K562 (cell line): ENCODE data around the gene SP6. TPM values are rescaled to one million over a fixed set of nuclear protein-coding genes. Genes with fewer than 3 reads are reported as not detected.

Source experiments
- ATAC-seq: fragments of 200-7000 bp; cut with Tn5 transposase; 3 replicates; pipeline ENCODE4 v1.9.1; 2020; ENCODE audit warnings: moderate library complexity
- BruUV-seq: library from RNA; stranded (reverse); fragments of 400-500 nt; replicated peaks from 2 replicates; lab custom pipeline; 2021; lab: Mats Ljungman, UMichigan
- CTCF ChIA-PET: fragments of 300-600 bp; formaldehyde crosslinking; extraction: SDS; loops from one replicate; lab custom pipeline; 2021; ENCODE audit warnings: low intra/inter-chr PET ratio; lab: Yijun Ruan, JAX
- POLR2A ChIA-PET: fragments of 300-600, 350-650 bp; sonication (Branson Sonifier 250); formaldehyde crosslinking; extraction: SDS; loops from one replicate; lab custom pipeline; 2021; ENCODE audit warnings: antibody characterized with exemption, inconsistent platforms; lab: Yijun Ruan, JAX
- DNase-seq, 4 experiments: peaks; one replicate each; pipeline versions ENCODE4 v3.0.0 to v3.0.0-alpha.2; 2011 to 2018; ENCODE audit warnings: low spot score in 3 of 4, mixed read lengths in 3 of 4; ENCODE audit errors: extremely low read depth in 1 of 4
- FAIRE-seq: peaks from 2 replicates; lab custom pipeline; 2011; peaks lifted over from hg19 to GRCh38; lab: Jason Lieb, UNC
- H2AFZ ChIP-seq: 2 replicates; pipeline ENCODE4 v1.6.0; 2011; ENCODE audit warnings: low read depth, low read length, control low read depth, inconsistent platforms
- H3K27ac ChIP-seq: fragments of 200-600 bp; 3 replicates; pipeline ENCODE4 v1.8.0; 2011; ENCODE audit warnings: low read depth, mild to moderate bottlenecking, control low read depth, inconsistent platforms, low read length, moderate library complexity, mixed read lengths; ENCODE audit errors: extremely low read depth
- H3K27me3 ChIP-seq, 2 experiments: fragments of 300-600 bp in 1 of 2; 2 replicates in 1 of 2; 3 replicates in 1 of 2; pipeline versions ENCODE4 v1.6.0 to v1.8.0; 2011; ENCODE audit warnings: inconsistent platforms in 2 of 2, low read length in 2 of 2, mild to moderate bottlenecking in 1 of 2, mixed read lengths in 1 of 2, moderate library complexity in 1 of 2; ENCODE audit not compliant: control insufficient read depth in 2 of 2, insufficient read depth in 2 of 2
- H3K36me3 ChIP-seq: fragments of 300-600 bp; 3 replicates; pipeline ENCODE4 v1.8.0; 2011; ENCODE audit warnings: mild to moderate bottlenecking, low read length, inconsistent platforms; ENCODE audit not compliant: control insufficient read depth, insufficient read depth
- H3K4me1 ChIP-seq, 2 experiments: fragments of 200-600 bp in 1 of 2; replicated peaks in 1 of 2; 2 replicates in 1 of 2; 3 replicates in 1 of 2; pipeline versions ENCODE4 v1.5.1 to v1.8.0; 2011; ENCODE audit warnings: inconsistent platforms in 2 of 2, low read length in 2 of 2, mild to moderate bottlenecking in 1 of 2, mixed read lengths in 1 of 2, moderate library complexity in 1 of 2; ENCODE audit not compliant: control insufficient read depth in 2 of 2, insufficient read depth in 2 of 2
- H3K4me2 ChIP-seq: 2 replicates; pipeline ENCODE4 v1.6.1; 2011; ENCODE audit warnings: low read length, control low read depth, inconsistent platforms, mixed read lengths; ENCODE audit not compliant: insufficient read depth
- H3K4me3 ChIP-seq: fragments of 200-600 bp; sonication (generic), shearing (Covaris generic); 2 replicates; pipeline ENCODE4 v1.5.1; 2016; ENCODE audit warnings: control low read depth, inconsistent platforms
- H3K79me2 ChIP-seq: fragments of 200-600 bp; 3 replicates; pipeline ENCODE4 v1.8.0; 2011; ENCODE audit warnings: low read length, inconsistent platforms; ENCODE audit not compliant: control insufficient read depth, insufficient read depth
- H3K9ac ChIP-seq, 2 experiments: 2 replicates each; pipeline versions ENCODE4 v1.6.0 to v1.6.1; 2011; ENCODE audit warnings: low read depth in 2 of 2, low read length in 2 of 2, control low read depth in 1 of 2, inconsistent platforms in 1 of 2, mild to moderate bottlenecking in 1 of 2, mixed read lengths in 1 of 2; ENCODE audit not compliant: insufficient read depth in 1 of 2
- H3K9me1 ChIP-seq: one replicate; pipeline ENCODE4 v1.6.0; 2011; ENCODE audit warnings: inconsistent platforms, mild to moderate bottlenecking, low read length, moderate library complexity; ENCODE audit not compliant: control insufficient read depth, insufficient read depth
- H3K9me3 ChIP-seq: replicated peaks from 2 replicates; pipeline ENCODE4 v1.5.1; 2011; ENCODE audit warnings: low read depth, low read length, inconsistent platforms; ENCODE audit not compliant: control insufficient read depth, insufficient read depth
- H4K20me1 ChIP-seq: replicated peaks from 2 replicates; pipeline ENCODE4 v1.6.1; 2011; ENCODE audit warnings: low read length, inconsistent platforms, mixed read lengths; ENCODE audit not compliant: control insufficient read depth, insufficient read depth
- ARID2 ChIP-seq: fragments of 450-650 bp; IDR thresholded peaks from 2 replicates; pipeline ENCODE4 v1.6.1; 2017; ENCODE audit warnings: antibody characterized with exemption, mild to moderate bottlenecking
- EHMT2 ChIP-seq: fragments of 450-650 bp; IDR thresholded peaks from 2 replicates; pipeline ENCODE4 v1.6.1; 2018; ENCODE audit warnings: antibody characterized with exemption
- ELF4 ChIP-seq: fragments of 450-650 bp; formaldehyde crosslinking; IDR thresholded peaks from 2 replicates; pipeline ENCODE4 v1.4.0; 2022; ENCODE audit warnings: missing genetic modification characterization
- GATAD2A ChIP-seq: fragments of 450-650 bp; IDR thresholded peaks from 2 replicates; pipeline ENCODE4 v1.6.1; 2017
- HBP1 ChIP-seq: fragments of 450-650 bp; formaldehyde crosslinking; IDR thresholded peaks from 2 replicates; pipeline ENCODE4 v1.4.0; 2022; ENCODE audit warnings: missing genetic modification characterization
- HNRNPL ChIP-seq: fragments of 200-400 bp; formaldehyde crosslinking; IDR thresholded peaks from 2 replicates; pipeline ENCODE4 v1.6.1; 2017; ENCODE audit warnings: low read depth, mild to moderate bottlenecking, low read length
- LARP7 ChIP-seq: fragments of 450-650 bp; IDR thresholded peaks from 2 replicates; pipeline ENCODE4 v1.6.1; 2016
- MTA1 ChIP-seq: fragments of 450-650 bp; IDR thresholded peaks from 2 replicates; pipeline ENCODE4 v1.6.1; 2017; ENCODE audit warnings: borderline replicate concordance
- MTA2 ChIP-seq: fragments of 450-650 bp; IDR thresholded peaks from 2 replicates; pipeline ENCODE4 v1.6.1; 2016; ENCODE audit warnings: low read depth
- NR1H2 ChIP-seq: sonication (generic); formaldehyde crosslinking; IDR thresholded peaks from 2 replicates; pipeline ENCODE4 v1.4.0; 2020; ENCODE audit warnings: mild to moderate bottlenecking, missing genetic modification reagents
- OTX1 ChIP-seq: fragments of 450-650 bp; formaldehyde crosslinking; IDR thresholded peaks from 2 replicates; pipeline ENCODE4 v1.4.0; 2022; ENCODE audit warnings: mild to moderate bottlenecking
- SMARCE1 ChIP-seq: fragments of 450-650 bp; IDR thresholded peaks from 2 replicates; pipeline ENCODE4 v1.7.1; 2016; ENCODE audit warnings: mild to moderate bottlenecking
- TEAD4 ChIP-seq, 2 experiments: sonication (generic) in 1 of 2; formaldehyde crosslinking in 1 of 2; IDR thresholded peaks; 2 replicates each; pipeline versions ENCODE4 v1.6.1 to v1.8.0; 2012 to 2022; ENCODE audit warnings: borderline replicate concordance in 1 of 2, inconsistent platforms in 1 of 2, low read length in 1 of 2, mild to moderate bottlenecking in 1 of 2, missing genetic modification reagents in 1 of 2
- XRCC3 ChIP-seq: fragments of 450-650 bp; IDR thresholded peaks from 2 replicates; pipeline ENCODE4 v1.6.1; 2017; ENCODE audit warnings: mild to moderate bottlenecking, moderate library complexity
- ZNF224 ChIP-seq: sonication (generic); formaldehyde crosslinking; IDR thresholded peaks from 2 replicates; pipeline ENCODE4 v1.8.0; 2022; ENCODE audit warnings: mild to moderate bottlenecking, missing genetic modification reagents
- ZNF263 ChIP-seq: sonication (generic); formaldehyde crosslinking; IDR thresholded peaks from 2 replicates; pipeline ENCODE4 v1.8.0; 2022; ENCODE audit warnings: mild to moderate bottlenecking, missing genetic modification reagents, borderline replicate concordance
- WGBS: fragments of 100-300 bp; shearing (Covaris generic); methylation state at CpG from one replicate; pipeline ENCODE4 v1.1.6; 2016; ENCODE audit warnings: low coverage, mixed read lengths; ENCODE audit not compliant: insufficient coverage; ENCODE audit errors: missing lambda C conversion rate; 5-methylcytosine and 5-hydroxymethylcytosine counted together
- in situ Hi-C: fragments of 300-500 bp; cut with MboI; formaldehyde crosslinking; loops from 4 replicates; pipeline ENCODE4 v1.15.0; 2018; ENCODE audit warnings: inconsistent platforms, mixed read lengths
- intact Hi-C: fragments of 100-400 bp; cut with micrococcal nuclease; formaldehyde crosslinking; loops from 2 replicates; pipeline ENCODE4 v1.14.2; 2022
- polyA plus RNA-seq, 8 experiments: library from polyadenylated mRNA; depleted of rRNA in 4 of 8; stranded (reverse) in 5 of 8; unstranded in 3 of 8; fragments of >200 nt; fragmentation: Nextera tagmentation in 2 of 8; fragmentation: Illumina TruSeq in 1 of 8; extraction: Ambion mirVana in 2 of 8; extraction: Trizol in 1 of 8; gene quantifications; 2 replicates each; pipeline versions ENCODE4 v1.2.1 to v1.2.3, GENCODE V29; 2011 to 2014; ENCODE audit warnings: inconsistent platforms in 1 of 8, missing spikeins in 1 of 8
- total RNA-seq, 7 experiments: library from RNA; depleted of rRNA in 6 of 7; stranded (reverse); fragments of >200 nt in 6 of 7; fragmentation: Illumina TruSeq in 2 of 7; extraction: Trizol in 2 of 7; gene quantifications; 2 replicates each; pipeline versions ENCODE4 v1.2.1 to v1.2.3, GENCODE V29; 2011 to 2021; ENCODE audit warnings: low replicate concordance in 1 of 7
- TF ChIP-seq, protein P1 (sequence below): IDR thresholded peaks from 2 replicates; pipeline ENCODE4 v1.6.1; 2016; ENCODE audit warnings: missing genetic modification characterization, missing compliant biosample characterization
- TF ChIP-seq, protein P2 (sequence below), 2 experiments: fragments of 450-650 bp; IDR thresholded peaks; 2 replicates each; pipeline ENCODE4 v1.6.1; 2016

Gene SP6
- total and polyA plus RNA-seq, 9 of the 15 experiments (the other 6 are each of a cell fraction or from before 2014, with no cell fraction given): 0.11 to 7.9 (median 2.2) TPM

DNA sequence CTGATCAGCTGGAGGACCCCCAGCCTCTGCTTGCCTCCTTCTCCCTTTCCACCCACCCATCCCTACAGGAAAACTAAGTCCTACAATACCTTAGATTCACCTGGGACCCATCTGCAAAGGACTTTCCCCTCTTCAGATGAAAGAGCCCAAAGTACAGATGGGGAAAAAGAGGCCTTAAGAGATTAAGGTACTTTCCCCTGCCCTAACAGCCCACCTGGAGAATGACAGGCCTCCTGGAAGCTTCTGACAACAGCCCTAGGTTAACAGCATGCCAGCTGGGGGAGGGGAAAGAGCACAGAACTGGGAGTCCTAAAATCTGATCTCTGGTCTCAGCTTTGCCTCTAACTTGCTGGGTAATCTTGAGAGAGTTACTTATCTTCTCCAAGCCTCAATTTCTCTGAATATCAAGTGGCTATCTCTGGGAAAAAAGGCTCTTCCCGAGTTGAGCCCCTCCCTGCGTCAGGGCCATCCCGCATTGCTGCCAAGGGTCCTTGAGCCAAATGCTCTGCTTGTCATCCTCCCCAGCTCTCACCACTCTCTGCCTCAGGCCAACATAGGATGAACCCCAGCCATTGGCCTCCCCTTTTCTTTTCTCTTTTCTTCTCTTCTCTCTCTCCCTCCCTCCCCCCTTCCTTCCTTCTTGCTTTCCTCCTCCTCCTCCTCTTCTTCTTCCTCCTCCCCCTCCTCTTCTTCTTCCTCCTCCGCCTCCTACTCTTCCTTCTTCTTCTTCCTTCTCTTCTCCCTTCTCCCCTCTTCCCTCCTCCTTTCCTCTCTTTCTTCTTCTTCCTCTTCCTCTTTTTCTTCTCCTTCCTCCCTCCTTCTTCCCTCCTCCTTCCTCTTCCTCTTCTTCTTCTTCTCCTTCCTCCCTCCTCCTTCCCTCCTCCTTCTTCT is 22.5 kb upstream of the SP6 start:
- no peaks in the 10 kb centered on the region for H3K27me3 ChIP-seq
- H3K9me3 ChIP-seq: no peaks in the 10 kb centered on the region
- no peaks in the 10 kb centered on the region for H3K36me3 ChIP-seq
- intact Hi-C loops: no loop called here
- no peak overlapping the region for H2AFZ ChIP-seq
- no peak overlapping the region for H3K4me3 ChIP-seq
- POLR2A ChIA-PET: interaction anchor here (0.5 to 1.6 kb wide), 4 partner anchors 11 to 732 kb away, joined by 3 to 6 read pairs (median 4); no protein-coding TSS in a partner anchor
- H3K4me1 ChIP-seq: peaks cover 47 to 55% of the 10 kb centered on the region in 2 experiments
- no peaks in the 10 kb centered on the region for H3K9me1 ChIP-seq
- no TSS peak for BruUV-seq
- 28% methylated on average over 4 of the region's 4 CpGs for WGBS
- no peak overlapping the region for H3K27ac ChIP-seq
- CTCF ChIA-PET: no interaction called here
- H4K20me1 ChIP-seq: no peaks in the 10 kb centered on the region
- FAIRE-seq: no peak
- peak overlapping the region; percentile 4; the same call in 1 of the 2 replicates for H3K4me2 ChIP-seq
- no peak for ATAC-seq
- no peak for DNase-seq
- no peaks in the 10 kb centered on the region for H3K79me2 ChIP-seq
- peak overlapping the region in 1 of 2 experiments; percentile 74; a peak in 1 of 4 replicates for H3K9ac ChIP-seq
- in situ Hi-C loops: no loop called here
- TF ChIP-seq, protein P1, sequence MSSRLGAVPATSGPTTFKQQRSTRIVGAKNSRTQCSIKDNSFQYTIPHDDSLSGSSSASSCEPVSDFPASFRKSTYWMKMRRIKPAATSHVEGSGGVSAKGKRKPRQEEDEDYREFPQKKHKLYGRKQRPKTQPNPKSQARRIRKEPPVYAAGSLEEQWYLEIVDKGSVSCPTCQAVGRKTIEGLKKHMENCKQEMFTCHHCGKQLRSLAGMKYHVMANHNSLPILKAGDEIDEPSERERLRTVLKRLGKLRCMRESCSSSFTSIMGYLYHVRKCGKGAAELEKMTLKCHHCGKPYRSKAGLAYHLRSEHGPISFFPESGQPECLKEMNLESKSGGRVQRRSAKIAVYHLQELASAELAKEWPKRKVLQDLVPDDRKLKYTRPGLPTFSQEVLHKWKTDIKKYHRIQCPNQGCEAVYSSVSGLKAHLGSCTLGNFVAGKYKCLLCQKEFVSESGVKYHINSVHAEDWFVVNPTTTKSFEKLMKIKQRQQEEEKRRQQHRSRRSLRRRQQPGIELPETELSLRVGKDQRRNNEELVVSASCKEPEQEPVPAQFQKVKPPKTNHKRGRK: peak; percentile 97
- TF ChIP-seq MTA2: peak; percentile 26; the same call in 1 of the 2 replicates
- TF ChIP-seq EHMT2: peak; percentile 54; the same call in 1 of the 2 replicates
- TF ChIP-seq ARID2: 0 out of 2 replicates have a peak, but pooled peaks have one; percentile 17
- TF ChIP-seq NR1H2 (CRISPR knock-in tag): no peak
- peak; percentile 76 for TF ChIP-seq ZNF263 (CRISPR knock-in tag)
- TF ChIP-seq HBP1: peak; percentile 90
- 0 out of 2 replicates have a peak, but pooled peaks have one; percentile 62 for TF ChIP-seq LARP7
- peak; percentile 86 for TF ChIP-seq MTA1
- peak; percentile 48; the same call in 1 of the 2 replicates for TF ChIP-seq OTX1 (CRISPR knock-in tag)
- no peak for TF ChIP-seq ZNF224 (CRISPR knock-in tag)
- TF ChIP-seq XRCC3: no peak
- TF ChIP-seq GATAD2A: 0 out of 2 replicates have a peak, but pooled peaks have one; percentile 43
- TF ChIP-seq SMARCE1: no peak
- TF ChIP-seq ELF4 (CRISPR knock-in tag): peak; percentile 29
- TF ChIP-seq HNRNPL: no peak
- TF ChIP-seq TEAD4 (IDR thresholded peaks at IDR 0.05; ENCODE audit: low read length): no peak
- TF ChIP-seq TEAD4 (CRISPR knock-in tag; IDR thresholded peaks at IDR 0.05; ENCODE audit: borderline replicate concordance): no peak
- TF ChIP-seq, protein P2, sequence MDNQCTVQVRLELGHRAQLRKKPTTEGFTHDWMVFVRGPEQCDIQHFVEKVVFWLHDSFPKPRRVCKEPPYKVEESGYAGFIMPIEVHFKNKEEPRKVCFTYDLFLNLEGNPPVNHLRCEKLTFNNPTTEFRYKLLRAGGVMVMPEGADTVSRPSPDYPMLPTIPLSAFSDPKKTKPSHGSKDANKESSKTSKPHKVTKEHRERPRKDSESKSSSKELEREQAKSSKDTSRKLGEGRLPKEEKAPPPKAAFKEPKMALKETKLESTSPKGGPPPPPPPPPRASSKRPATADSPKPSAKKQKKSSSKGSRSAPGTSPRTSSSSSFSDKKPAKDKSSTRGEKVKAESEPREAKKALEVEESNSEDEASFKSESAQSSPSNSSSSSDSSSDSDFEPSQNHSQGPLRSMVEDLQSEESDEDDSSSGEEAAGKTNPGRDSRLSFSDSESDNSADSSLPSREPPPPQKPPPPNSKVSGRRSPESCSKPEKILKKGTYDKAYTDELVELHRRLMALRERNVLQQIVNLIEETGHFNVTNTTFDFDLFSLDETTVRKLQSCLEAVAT (IDR thresholded peaks at IDR 0.05): peak; percentile 48 to 63; a peak in 1 of 4 replicates
